H1 (cell line): Measurements from ENCODE around the gene VOPP1. TPM values are rescaled to one million over a fixed set of nuclear protein-coding genes. Genes with fewer than 3 reads are reported as not detected.

Experiments used
- CTCF ChIA-PET: fragments of 300-600 bp; sonication (Branson Sonifier 250); formaldehyde crosslinking; loops from one replicate; lab custom pipeline; 2021; ENCODE audit not compliant: partially characterized antibody; lab: Charles Lee
- POLR2A ChIA-PET: fragments of 300-600 bp; sonication (Branson Sonifier 250); formaldehyde crosslinking; loops from one replicate; lab custom pipeline; 2021; ENCODE audit warnings: inconsistent platforms; ENCODE audit not compliant: partially characterized antibody; lab: Charles Lee
- DNase-seq, 2 experiments: peaks; one replicate each; pipeline versions ENCODE4 v3.0.0 to v3.0.0-alpha.2; 2010 to 2022; ENCODE audit warnings: low spot score in 2 of 2, low read depth in 1 of 2, mixed read lengths in 1 of 2
- FAIRE-seq: peaks from 2 replicates; lab custom pipeline; 2011; peaks lifted over from hg19 to GRCh38; lab: Jason Lieb, UNC
- H2AFZ ChIP-seq: 2 replicates; pipeline ENCODE4 v1.8.1; 2012; ENCODE audit warnings: low read length, inconsistent platforms
- H2AK5ac ChIP-seq: 2 replicates; pipeline ENCODE4 v1.6.1; 2013; ENCODE audit warnings: low read depth, low read length
- H2BK120ac ChIP-seq: replicated peaks from 2 replicates; pipeline ENCODE3; 2013; ENCODE audit warnings: low read depth, low read length, inconsistent platforms
- H2BK12ac ChIP-seq: 2 replicates; pipeline ENCODE4 v1.6.1; 2013; ENCODE audit warnings: low read depth, low read length
- H2BK15ac ChIP-seq: 2 replicates; pipeline ENCODE4 v1.6.1; 2013; ENCODE audit warnings: low read length
- H2BK20ac ChIP-seq: 2 replicates; pipeline ENCODE4 v1.6.1; 2013; ENCODE audit warnings: low read length
- H2BK5ac ChIP-seq: 2 replicates; pipeline ENCODE4 v1.6.1; 2013; ENCODE audit warnings: low read depth, low read length
- H3K14ac ChIP-seq: 2 replicates; pipeline ENCODE4 v1.6.1; 2013; ENCODE audit warnings: inconsistent platforms; ENCODE audit not compliant: insufficient read length
- H3K18ac ChIP-seq: 2 replicates; pipeline ENCODE4 v1.6.1; 2013; ENCODE audit warnings: low read length; ENCODE audit errors: extremely low read depth
- H3K23ac ChIP-seq: 2 replicates; pipeline ENCODE4 v1.6.1; 2013; ENCODE audit warnings: inconsistent platforms; ENCODE audit not compliant: insufficient read length
- H3K23me2 ChIP-seq: 2 replicates; pipeline ENCODE4 v1.6.1; 2013; ENCODE audit warnings: low read depth, low read length
- H3K27ac ChIP-seq: 2 replicates; pipeline ENCODE4 v1.6.1; 2011; ENCODE audit warnings: low read depth, low read length, inconsistent platforms
- H3K27me3 ChIP-seq, 4 experiments: replicated peaks in 1 of 4; 1 replicate in 1 of 4; 2 replicates in 3 of 4; pipeline versions ENCODE4 v1.6.1 to v1.8.1; 2011 to 2013; ENCODE audit warnings: low read length in 3 of 4, mild to moderate bottlenecking in 3 of 4, inconsistent platforms in 2 of 4, mixed read lengths in 2 of 4, moderate library complexity in 1 of 4; ENCODE audit not compliant: control insufficient read depth in 3 of 4, insufficient read depth in 3 of 4; ENCODE audit errors: extremely low read depth in 1 of 4
- H3K36me3 ChIP-seq, 4 experiments: 2 replicates each; pipeline versions ENCODE4 v1.6.1 to v1.8.1; 2011 to 2013; ENCODE audit warnings: mild to moderate bottlenecking in 4 of 4, low read length in 3 of 4, moderate library complexity in 2 of 4, control low read depth in 1 of 4, inconsistent platforms in 1 of 4; ENCODE audit not compliant: insufficient read depth in 4 of 4, control insufficient read depth in 2 of 4
- H3K4ac ChIP-seq: replicated peaks from 2 replicates; pipeline ENCODE3; 2013; ENCODE audit warnings: low read length, low read depth, mixed read lengths, inconsistent platforms; ENCODE audit not compliant: insufficient read length
- H3K4me1 ChIP-seq, 4 experiments: replicated peaks in 1 of 4; 1 replicate in 1 of 4; 2 replicates in 3 of 4; pipeline versions ENCODE4 v1.6.1 to v1.8.1; 2011 to 2013; ENCODE audit warnings: low read length in 3 of 4, inconsistent platforms in 2 of 4, mixed read lengths in 1 of 4; ENCODE audit not compliant: insufficient read depth in 4 of 4, control insufficient read depth in 3 of 4
- H3K4me2 ChIP-seq, 2 experiments: 2 replicates each; pipeline versions ENCODE4 v1.6.1 to v1.8.1; 2011 to 2013; ENCODE audit warnings: low read depth in 2 of 2, low read length in 2 of 2, control low read depth in 1 of 2, inconsistent platforms in 1 of 2, mild to moderate bottlenecking in 1 of 2; ENCODE audit not compliant: insufficient read depth in 1 of 2
- H3K4me3 ChIP-seq, 4 experiments: fragments of 200-600, 300-600 bp in 1 of 4; sonication (generic), shearing (Covaris generic), sonication (Bioruptor Twin) in 1 of 4; 2 replicates each; pipeline versions ENCODE4 v1.5.1 to v1.8.1; 2011 to 2016; ENCODE audit warnings: low read length in 4 of 4, low read depth in 3 of 4, control low read depth in 2 of 4, inconsistent platforms in 2 of 4, mild to moderate bottlenecking in 2 of 4, mixed read lengths in 1 of 4, moderate library complexity in 1 of 4; ENCODE audit not compliant: insufficient read depth in 2 of 4; ENCODE audit errors: extremely low read depth in 1 of 4
- H3K56ac ChIP-seq: replicated peaks from 2 replicates; pipeline ENCODE3; 2013; ENCODE audit warnings: low read depth, mild to moderate bottlenecking, mixed read lengths, low read length, inconsistent platforms; ENCODE audit not compliant: insufficient read length
- H3K79me1 ChIP-seq: 2 replicates; pipeline ENCODE4 v1.6.1; 2013; ENCODE audit warnings: low read depth, low read length, control low read depth
- H3K79me2 ChIP-seq, 2 experiments: 2 replicates each; pipeline versions ENCODE4 v1.6.1 to v1.8.1; 2012 to 2013; ENCODE audit warnings: low read length in 2 of 2, mild to moderate bottlenecking in 2 of 2, inconsistent platforms in 1 of 2; ENCODE audit not compliant: insufficient read depth in 2 of 2, control insufficient read depth in 1 of 2
- H3K9ac ChIP-seq, 4 experiments: replicated peaks in 1 of 4; 1 replicate in 1 of 4; 2 replicates in 3 of 4; pipeline versions ENCODE4 v1.6.1 to v1.8.1; 2011 to 2013; ENCODE audit warnings: low read depth in 3 of 4, low read length in 3 of 4, control low read depth in 2 of 4, mild to moderate bottlenecking in 2 of 4, moderate library complexity in 2 of 4, inconsistent platforms in 1 of 4; ENCODE audit errors: extremely low read depth in 1 of 4
- H3K9me3 ChIP-seq, 2 experiments: 2 replicates each; pipeline versions ENCODE4 v1.6.1 to v1.8.1; 2012 to 2013; ENCODE audit warnings: mild to moderate bottlenecking in 2 of 2, moderate library complexity in 2 of 2, control low read depth in 1 of 2, inconsistent platforms in 1 of 2, low read depth in 1 of 2, low read length in 1 of 2, mixed read lengths in 1 of 2; ENCODE audit not compliant: insufficient read depth in 2 of 2
- H4K20me1 ChIP-seq, 2 experiments: replicated peaks in 1 of 2; 2 replicates each; pipeline versions ENCODE3 to v1.8.1; 2011 to 2013; ENCODE audit warnings: inconsistent platforms in 2 of 2, low read length in 2 of 2, mild to moderate bottlenecking in 1 of 2; ENCODE audit not compliant: insufficient read depth in 2 of 2, control insufficient read depth in 1 of 2
- H4K5ac ChIP-seq: 2 replicates; pipeline ENCODE4 v1.6.1; 2013; ENCODE audit warnings: low read length, low read depth, mixed read lengths, inconsistent platforms; ENCODE audit not compliant: insufficient read length
- H4K8ac ChIP-seq: 2 replicates; pipeline ENCODE4 v1.8.0; 2013; ENCODE audit warnings: mild to moderate bottlenecking, moderate library complexity, low read length, inconsistent platforms; ENCODE audit not compliant: insufficient read depth; ENCODE audit errors: extremely low read depth
- H4K91ac ChIP-seq: replicated peaks from 2 replicates; pipeline ENCODE3; 2013; ENCODE audit warnings: low read length, mixed read lengths, inconsistent platforms; ENCODE audit not compliant: insufficient read length
- ASH2L ChIP-seq: fragments of 200-600, 300-600 bp; sonication (generic); IDR thresholded peaks from one replicate; pipeline ENCODE4 v1.7.1; 2017; ENCODE audit warnings: low read length
- CTCF ChIP-seq, 3 experiments: IDR thresholded peaks; 1 replicate in 2 of 3; 2 replicates in 1 of 3; pipeline versions ENCODE4 v1.5.1 to v1.6.1; 2011; ENCODE audit warnings: low read length in 3 of 3, mild to moderate bottlenecking in 3 of 3, inconsistent platforms in 2 of 3, low read depth in 1 of 3, moderate library complexity in 1 of 3; ENCODE audit not compliant: insufficient read depth in 1 of 3; ENCODE audit errors: control extremely low read depth in 1 of 3
- KDM4A ChIP-seq: IDR thresholded peaks from one replicate; pipeline ENCODE4 v1.7.1; 2012; ENCODE audit warnings: low read depth, mild to moderate bottlenecking, moderate library complexity, low read length, inconsistent platforms; ENCODE audit not compliant: severe bottlenecking
- TAF7 ChIP-seq: optimal IDR thresholded peaks from 2 replicates; pipeline ENCODE3; 2011; ENCODE audit warnings: low read depth, mild to moderate bottlenecking, inconsistent platforms, low read length, moderate library complexity, borderline replicate concordance
- polyA plus RNA-seq, 7 experiments: library from polyadenylated mRNA; depleted of rRNA in 3 of 7; stranded (reverse) in 5 of 7; unstranded in 2 of 7; fragments of >200 nt in 5 of 7; fragments of 200-250 nt in 2 of 7; gene quantifications; 1 replicate in 5 of 7; 2 replicates in 1 of 7; 4 replicates in 1 of 7; pipeline versions ENCODE4 v1.2.1 to v1.2.3, GENCODE V29; 2011 to 2013; ENCODE audit warnings: missing spikeins in 2 of 7, mixed read lengths in 2 of 7
- total RNA-seq: library from RNA; stranded (reverse); fragmentation: NEBNext Ultra II Directional; extraction: Animal tissue kit (Norgen Biotek cat#: 25700); gene quantifications from 2 replicates; pipeline ENCODE4 v1.2.1, GENCODE V29; 2021

VOPP1 gene
- total and polyA plus RNA-seq, 2 of the 8 experiments (the other 6 are each of a cell fraction or from before 2014, with no cell fraction given), result 44.7 to 83.0 TPM

GRCh38 chr7:55553024-55553345, 19.3 kb downstream of the VOPP1 start:
- no peak overlapping the region for H2BK20ac ChIP-seq
- no peak overlapping the region for H3K18ac ChIP-seq
- H3K27me3 ChIP-seq, result no peaks in the 10 kb centered on the region
- H2AK5ac ChIP-seq, result no peak overlapping the region
- no peak for DNase-seq
- H3K23me2 ChIP-seq, result no peaks in the 10 kb centered on the region; the same call in 1 of the 2 replicates
- H2AFZ ChIP-seq, result no peak overlapping the region
- H3K4me1 ChIP-seq, result peaks cover 13 to 49% (median 29%) of the 10 kb centered on the region in 4 experiments
- H4K5ac ChIP-seq, result no peak overlapping the region
- no peak overlapping the region for H2BK15ac ChIP-seq
- CTCF ChIA-PET, result interaction anchor here (0.7 to 1.4 kb wide), 3 partner anchors 14 to 1100 kb away, joined by 3 read pairs; no protein-coding TSS in a partner anchor
- no peak overlapping the region for H2BK120ac ChIP-seq
- H2BK12ac ChIP-seq, result no peak overlapping the region
- H3K79me1 ChIP-seq, result peaks cover 34% of the 10 kb centered on the region
- no peaks in the 10 kb centered on the region for H3K9me3 ChIP-seq
- TF ChIP-seq ASH2L (no peak), TAF7 (no peak), KDM4A (no peak), CTCF (IDR thresholded peaks at IDR 0.05; ENCODE audit: control extremely low read depth in 1 of 3, insufficient read depth in 1 of 3, low read depth in 1 of 3, low read length in 3 of 3) (no peak)
- H3K79me2 ChIP-seq, result peaks cover 25 to 99% of the 10 kb centered on the region in 2 experiments
- no peaks in the 10 kb centered on the region for H3K36me3 ChIP-seq
- H3K4me2 ChIP-seq, result no peak overlapping the region; a peak in 1 of 4 replicates
- no peak overlapping the region for H3K14ac ChIP-seq
- H2BK5ac ChIP-seq, result no peak overlapping the region
- no peak overlapping the region for H3K56ac ChIP-seq
- no peak overlapping the region for H4K91ac ChIP-seq
- H3K23ac ChIP-seq, result no peak overlapping the region
- POLR2A ChIA-PET, result interaction anchor here (1.0 kb wide), 1 partner anchor 9 kb away, joined by 3 read pairs; no protein-coding TSS in a partner anchor
- no peak overlapping the region for H3K27ac ChIP-seq
- no peak overlapping the region for H3K4me3 ChIP-seq
- no peak overlapping the region for H3K9ac ChIP-seq
- H4K8ac ChIP-seq, result no peak overlapping the region
- FAIRE-seq, result no peak
- no peak overlapping the region for H3K4ac ChIP-seq
- H4K20me1 ChIP-seq, result peaks cover 9 to 30% of the 10 kb centered on the region in 2 experiments
